Astrocyte of the cerebellum (primary cell): ENCODE measurements around the gene GFOD2.
"Not testable (repeated sequence)": the region's sequence is repeated elsewhere in the genome, so short reads cannot be mapped to it uniquely, and the experiment has no call there.

Experiments
- DNase-seq: peaks from one replicate; pipeline ENCODE4 v3.0.0-alpha.2; 2011; ENCODE audit warnings: low read depth
- H3K4me3 ChIP-seq: 2 replicates; pipeline ENCODE4 v1.5.1; 2011; ENCODE audit warnings: mild to moderate bottlenecking, low read depth, low read length, moderate library complexity
- in situ Hi-C: cut with HindIII; loops from 2 replicates; pipeline ENCODE4 v1.10.0; 2017; ENCODE audit warnings: low sequenced_read_pairs
- TF ChIP-seq, protein P1 (sequence below): IDR thresholded peaks from 2 replicates; pipeline ENCODE4 v1.5.1; 2012; ENCODE audit warnings: low read length, low read depth, moderate library complexity, mild to moderate bottlenecking; ENCODE audit errors: missing control alignments

Gene GFOD2

DNA sequence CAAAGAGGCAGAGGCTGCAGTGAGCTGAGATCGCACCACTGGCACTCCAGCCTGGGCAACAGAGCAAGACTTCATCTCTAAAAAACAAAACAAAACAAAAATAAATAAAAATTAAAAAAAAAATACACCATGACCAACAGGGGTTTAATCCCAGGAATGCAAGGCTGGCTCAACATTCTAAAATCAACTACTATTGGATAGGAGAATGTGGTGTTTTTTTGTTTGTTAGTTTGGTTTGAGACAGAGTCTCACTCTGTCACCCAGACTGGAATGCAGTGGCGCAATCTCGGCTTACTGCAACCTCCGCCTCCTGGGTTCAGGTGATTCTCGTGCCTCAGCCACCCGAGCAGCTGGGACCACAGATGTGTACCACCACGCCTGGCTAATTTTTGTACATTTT lies 19.9 kb downstream of the GFOD2 start:
- in situ Hi-C loops, result no loop called here
- TF ChIP-seq, protein P1, sequence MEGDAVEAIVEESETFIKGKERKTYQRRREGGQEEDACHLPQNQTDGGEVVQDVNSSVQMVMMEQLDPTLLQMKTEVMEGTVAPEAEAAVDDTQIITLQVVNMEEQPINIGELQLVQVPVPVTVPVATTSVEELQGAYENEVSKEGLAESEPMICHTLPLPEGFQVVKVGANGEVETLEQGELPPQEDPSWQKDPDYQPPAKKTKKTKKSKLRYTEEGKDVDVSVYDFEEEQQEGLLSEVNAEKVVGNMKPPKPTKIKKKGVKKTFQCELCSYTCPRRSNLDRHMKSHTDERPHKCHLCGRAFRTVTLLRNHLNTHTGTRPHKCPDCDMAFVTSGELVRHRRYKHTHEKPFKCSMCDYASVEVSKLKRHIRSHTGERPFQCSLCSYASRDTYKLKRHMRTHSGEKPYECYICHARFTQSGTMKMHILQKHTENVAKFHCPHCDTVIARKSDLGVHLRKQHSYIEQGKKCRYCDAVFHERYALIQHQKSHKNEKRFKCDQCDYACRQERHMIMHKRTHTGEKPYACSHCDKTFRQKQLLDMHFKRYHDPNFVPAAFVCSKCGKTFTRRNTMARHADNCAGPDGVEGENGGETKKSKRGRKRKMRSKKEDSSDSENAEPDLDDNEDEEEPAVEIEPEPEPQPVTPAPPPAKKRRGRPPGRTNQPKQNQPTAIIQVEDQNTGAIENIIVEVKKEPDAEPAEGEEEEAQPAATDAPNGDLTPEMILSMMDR, result no peak

DNA sequence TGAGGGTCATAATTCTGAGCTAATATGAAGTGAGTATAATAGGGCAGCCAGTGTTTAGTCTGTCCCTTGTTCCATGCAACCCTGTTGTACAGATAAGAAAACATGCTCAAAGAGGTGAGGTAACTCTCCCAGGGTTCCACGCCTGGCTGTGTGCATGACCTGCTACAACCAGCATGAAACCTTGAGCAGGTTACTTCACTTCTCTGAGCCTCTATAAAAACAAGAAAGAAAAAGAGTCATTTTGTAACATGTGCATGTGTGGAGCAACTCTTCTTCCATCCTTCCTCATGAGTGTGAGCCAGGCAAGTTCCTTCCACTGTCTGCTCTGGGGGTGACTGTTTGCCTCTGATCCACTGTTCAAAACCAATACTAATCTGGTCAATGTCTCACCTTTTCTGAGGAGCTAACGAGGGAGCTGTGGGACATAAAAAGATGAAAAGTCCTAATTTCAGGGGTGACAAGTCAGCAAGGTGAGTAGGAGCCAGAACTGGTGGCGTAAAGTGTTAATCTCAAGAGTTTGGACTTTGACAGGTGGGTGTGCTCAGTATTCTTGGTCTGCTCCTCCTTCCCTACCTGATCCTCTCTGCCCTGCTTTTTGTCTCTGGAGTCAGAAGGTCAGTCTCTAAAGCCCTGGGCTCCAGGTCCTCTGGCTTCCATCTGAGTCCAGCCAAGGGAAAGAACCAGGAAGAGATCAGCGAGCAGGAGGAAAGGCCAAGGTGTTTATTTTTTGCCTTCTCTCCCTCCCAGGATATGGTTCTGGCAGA lies 21.5 kb downstream of the GFOD2 start:
- TF ChIP-seq, protein P1, result no peak
- in situ Hi-C loops, result no loop called here
- no peak for DNase-seq
- H3K4me3 ChIP-seq, result no peak overlapping the region

More for the DNA sequence above, 19.9 kb downstream of the GFOD2 start:
- no peak for DNase-seq
- no peak overlapping the region for H3K4me3 ChIP-seq

DNA sequence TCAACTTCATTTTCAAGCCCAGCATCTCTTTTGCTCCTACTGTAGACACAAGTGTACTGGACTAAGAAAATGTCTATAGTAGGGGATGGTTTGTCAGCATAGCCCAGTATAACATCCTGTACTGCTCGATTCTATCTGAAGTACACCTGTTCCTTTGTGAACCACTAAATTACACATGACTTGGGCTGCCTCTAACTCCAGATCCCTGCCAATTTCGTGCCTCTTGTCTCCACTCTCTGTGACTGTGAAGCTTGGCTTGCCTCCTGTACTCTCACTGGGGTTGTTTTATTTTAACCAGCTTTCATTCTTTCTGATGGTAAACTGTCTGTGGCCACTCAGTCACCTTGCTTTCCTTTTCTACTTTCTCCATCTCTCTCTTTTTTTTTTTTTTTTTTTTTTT lies 24.5 kb downstream of the GFOD2 start:
- in situ Hi-C loops, result no loop called here
- H3K4me3 ChIP-seq, result no peak overlapping the region
- no peak for DNase-seq
- TF ChIP-seq, protein P1, result no peak

DNA sequence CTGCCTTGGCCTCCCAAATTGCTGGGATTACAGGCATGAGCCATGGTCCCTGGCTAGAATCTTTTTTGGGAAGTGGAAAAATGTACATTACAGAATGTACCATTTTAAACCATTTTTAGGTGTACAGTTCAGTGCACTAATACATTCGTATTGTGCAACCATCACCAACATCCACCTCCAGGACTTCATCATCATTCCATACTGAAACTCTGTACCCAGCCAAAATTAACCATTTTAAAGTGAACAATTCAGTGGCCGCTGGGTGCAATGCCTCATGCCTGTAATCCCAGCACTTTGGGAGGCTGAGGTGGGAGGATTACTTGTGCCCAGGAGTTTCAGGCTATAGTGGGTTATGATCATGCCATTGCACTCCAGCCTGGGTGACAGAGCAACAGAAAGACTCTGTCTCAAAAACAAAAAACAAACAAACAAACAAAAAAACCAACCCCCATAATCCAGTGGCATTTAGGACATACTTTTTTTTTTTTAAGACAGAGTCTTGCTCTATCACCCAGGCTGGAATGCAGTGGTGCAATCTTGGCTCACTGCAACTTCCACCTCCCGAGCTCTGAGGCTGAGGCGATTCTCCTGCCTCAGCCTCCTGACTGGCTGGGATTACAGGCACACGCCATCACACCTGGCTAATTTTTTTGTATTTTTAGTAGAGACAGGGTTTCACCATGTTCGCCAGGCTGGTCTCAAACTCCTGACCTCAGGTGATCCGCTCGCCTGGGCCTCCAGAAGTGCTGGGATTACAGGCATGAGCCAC lies 25.4 kb downstream of the GFOD2 start:
- in situ Hi-C loops, DNase-seq: not testable (repeated sequence)

DNA sequence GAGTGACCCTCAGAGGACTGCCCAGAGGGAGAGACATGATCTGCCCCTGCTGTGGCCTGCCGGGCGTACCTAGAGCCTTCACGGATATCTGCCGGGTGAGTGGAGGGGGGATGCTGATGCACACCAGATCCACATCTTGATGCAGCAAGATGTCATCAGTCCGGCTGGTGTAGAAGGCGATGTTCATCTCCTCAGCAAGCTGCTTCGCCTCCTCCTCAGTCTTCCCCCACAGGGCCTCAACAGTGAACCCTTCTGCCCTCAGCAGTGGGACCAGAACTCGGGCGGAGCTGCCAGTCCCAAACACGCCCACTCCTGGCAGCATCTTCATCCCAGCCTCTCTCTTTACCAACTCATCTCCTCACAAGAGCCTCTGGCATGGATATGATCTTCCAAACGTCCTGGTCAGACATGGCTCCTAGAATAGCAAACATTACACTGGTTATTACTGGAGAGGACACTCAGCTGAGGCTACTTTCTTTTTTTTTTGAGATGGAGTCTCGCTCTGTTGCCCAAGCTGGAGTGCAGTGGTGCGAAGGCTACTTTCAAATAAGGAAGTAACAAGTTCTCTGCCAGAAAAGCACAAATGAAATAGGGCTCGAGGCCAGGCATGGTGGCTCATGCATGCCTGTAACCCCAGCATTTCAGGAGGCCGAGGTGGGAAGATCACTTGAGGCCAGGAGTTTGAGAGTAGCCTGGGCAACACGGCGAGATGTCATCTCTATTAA lies 33.6 kb downstream of the GFOD2 start:
- in situ Hi-C loops, result no loop called here
- TF ChIP-seq, protein P1, result no peak
- no peak overlapping the region for H3K4me3 ChIP-seq
- no peak for DNase-seq

More for the DNA sequence above, 25.4 kb downstream of the GFOD2 start:
- not testable (repeated sequence) for H3K4me3 ChIP-seq

DNA sequence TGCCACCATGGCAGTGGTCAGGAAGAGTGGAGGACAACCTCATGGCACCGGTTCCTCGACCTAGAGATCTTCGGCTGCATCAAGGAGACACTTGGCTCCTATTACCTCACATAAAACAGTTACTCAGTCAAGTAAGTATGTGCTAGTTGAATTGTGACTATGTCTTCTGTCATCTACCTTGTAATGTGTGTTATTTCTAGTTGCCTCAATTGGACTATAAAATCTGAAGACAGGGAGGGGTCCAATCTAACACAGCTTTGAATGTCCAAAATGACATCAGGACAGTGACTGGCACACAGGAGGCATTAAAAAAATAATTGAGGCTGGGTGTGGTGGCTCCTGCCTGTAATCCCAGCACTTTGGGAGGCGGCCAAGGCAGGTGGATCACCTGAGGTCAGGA lies 35.3 kb downstream of the GFOD2 start:
- TF ChIP-seq, protein P1, result no peak
- in situ Hi-C loops, result no loop called here
- DNase-seq, result no peak
- H3K4me3 ChIP-seq, result no peak overlapping the region
